B cell (primary cell): ENCODE measurements around the gene TET1. TPM values are rescaled to one million over a fixed set of nuclear protein-coding genes. Genes with fewer than 3 reads are reported as not detected.

Experiments
- ATAC-seq: fragments of 200-7000 bp; cut with Tn5 transposase; one replicate; pipeline ENCODE4 v1.10.0; 2021; ENCODE audit warnings: low read depth, mild to moderate bottlenecking, moderate number of reproducible peaks, moderate library complexity
- CTCF ChIA-PET: fragments of 350-600 bp; sonication (Branson Sonifier 250); formaldehyde crosslinking; loops from one replicate; lab custom pipeline; 2021; ENCODE audit warnings: antibody characterized with exemption, inconsistent platforms; lab: Charles Lee
- POLR2A ChIA-PET: fragments of 350-600 bp; sonication (Branson Sonifier 250); formaldehyde crosslinking; loops from one replicate; lab custom pipeline; 2021; ENCODE audit warnings: antibody characterized with exemption; lab: Charles Lee
- DNase-seq: peaks from one replicate; pipeline ENCODE4 v3.0.0; 2013
- H2AFZ ChIP-seq: 2 replicates; pipeline ENCODE4 v1.6.1; 2012; ENCODE audit warnings: mild to moderate bottlenecking, low read depth, low read length; ENCODE audit not compliant: insufficient read depth, poor library complexity, severe bottlenecking
- H3K27ac ChIP-seq, 2 donors: 1 replicate in 1 of 2; 2 replicates in 1 of 2; pipeline ENCODE4 v1.5.1; 2012 to 2013; ENCODE audit warnings: low read length in 2 of 2, mild to moderate bottlenecking in 2 of 2, moderate library complexity in 1 of 2
- H3K27me3 ChIP-seq, 4 experiments: fragments of 200-600 bp in 1 of 4; sonication (generic) in 1 of 4; replicated peaks in 1 of 4; 1 replicate in 2 of 4; 2 replicates in 2 of 4; pipeline versions ENCODE4 v1.6.1 to v1.7.0; 2013 to 2016; ENCODE audit warnings: low read length in 3 of 4, mild to moderate bottlenecking in 2 of 4, mixed read lengths in 1 of 4, moderate library complexity in 1 of 4; ENCODE audit not compliant: insufficient read depth in 4 of 4, control insufficient read depth in 3 of 4; ENCODE audit errors: control extremely low read depth in 1 of 4
- H3K36me3 ChIP-seq, 2 experiments: replicated peaks in 1 of 2; 1 replicate in 1 of 2; 2 replicates in 1 of 2; pipeline versions ENCODE4 v1.6.1 to v1.7.1; 2013; ENCODE audit warnings: low read length in 1 of 2; ENCODE audit not compliant: insufficient read depth in 2 of 2, control insufficient read depth in 1 of 2; ENCODE audit errors: control extremely low read depth in 1 of 2, extremely low read depth in 1 of 2
- H3K4me1 ChIP-seq, 2 donors: fragments of 200-600 bp in 1 of 2; sonication (generic) in 1 of 2; 1 replicate in 1 of 2; 2 replicates in 1 of 2; pipeline versions ENCODE4 v1.5.1 to v1.6.1; 2013 to 2017; ENCODE audit warnings: low read length in 2 of 2; ENCODE audit not compliant: control insufficient read depth in 2 of 2, insufficient read depth in 2 of 2
- H3K4me2 ChIP-seq: replicated peaks from 2 replicates; pipeline ENCODE3; 2012; ENCODE audit warnings: mild to moderate bottlenecking, low read depth, low read length; ENCODE audit not compliant: poor library complexity, severe bottlenecking
- H3K4me3 ChIP-seq, 5 experiments: fragments of 200-600 bp in 1 of 5; sonication (generic) in 1 of 5; 1 replicate in 3 of 5; 2 replicates in 2 of 5; pipeline versions ENCODE4 v1.5.1 to v1.7.0; 2011 to 2016; ENCODE audit warnings: low read length in 4 of 5, mild to moderate bottlenecking in 4 of 5, low read depth in 2 of 5, control low read depth in 1 of 5, moderate library complexity in 1 of 5; ENCODE audit not compliant: insufficient read depth in 1 of 5; ENCODE audit errors: control extremely low read depth in 1 of 5, extremely low read depth in 1 of 5
- H3K79me2 ChIP-seq: fragments of 200-600 bp; sonication (generic); one replicate; pipeline ENCODE4 v1.6.0; 2016; ENCODE audit warnings: low read length; ENCODE audit not compliant: control insufficient read depth, insufficient read depth
- H3K9ac ChIP-seq: fragments of 200-600 bp; sonication (generic); 2 replicates; pipeline ENCODE4 v1.6.1; 2017; ENCODE audit warnings: mild to moderate bottlenecking, low read length, moderate library complexity
- H3K9me3 ChIP-seq, 3 donors: one replicate each; pipeline versions ENCODE4 v1.6.1 to v1.7.1; 2013; ENCODE audit warnings: low read length in 2 of 3; ENCODE audit not compliant: control insufficient read depth in 2 of 3, insufficient read depth in 1 of 3; ENCODE audit errors: control extremely low read depth in 1 of 3
- H4K20me1 ChIP-seq: 2 replicates; pipeline ENCODE4 v1.6.0; 2012; ENCODE audit warnings: mild to moderate bottlenecking, low read length; ENCODE audit not compliant: insufficient read depth, control insufficient read depth, poor library complexity, severe bottlenecking
- H3K27ac Mint-ChIP-seq: one replicate; pipeline ENCODE4 v1.8.0; 2021; ENCODE audit warnings: mixed read lengths
- H3K27me3 Mint-ChIP-seq: one replicate; pipeline ENCODE4 v1.8.0; 2021; ENCODE audit warnings: mixed read lengths
- H3K4me1 Mint-ChIP-seq: one replicate; pipeline ENCODE4 v1.8.0; 2021; ENCODE audit warnings: mixed read lengths
- H3K4me3 Mint-ChIP-seq: one replicate; pipeline ENCODE4 v1.8.0; 2021; ENCODE audit warnings: mixed read lengths
- H3K9me3 Mint-ChIP-seq: one replicate; pipeline ENCODE4 v1.8.0; 2022; ENCODE audit warnings: mixed read lengths; ENCODE audit not compliant: insufficient read depth
- CTCF ChIP-seq: fragments of 200-600 bp; IDR thresholded peaks from one replicate; pipeline ENCODE4 v1.8.0; 2022; ENCODE audit warnings: antibody characterized with exemption, mild to moderate bottlenecking
- EZH2 ChIP-seq: IDR thresholded peaks from 2 replicates; pipeline ENCODE4 v1.6.1; 2012; ENCODE audit warnings: borderline replicate concordance, low read depth, mild to moderate bottlenecking, moderate library complexity, low read length; ENCODE audit not compliant: insufficient read depth, poor library complexity, severe bottlenecking
- WGBS: methylation state at CpG from one replicate; pipeline ENCODE4 v1.1.5; 2013; ENCODE audit warnings: missing lambda C conversion rate; ENCODE audit not compliant: insufficient coverage; 5-methylcytosine and 5-hydroxymethylcytosine counted together
- intact Hi-C: fragments of 100-400 bp; cut with micrococcal nuclease; formaldehyde crosslinking; loops from one replicate; pipeline ENCODE4 v1.10.0; 2022
- polyA plus RNA-seq: library from polyadenylated mRNA; depleted of rRNA; stranded (reverse); fragments of >200 nt; gene quantifications from 2 replicates; pipeline ENCODE4 v1.2.3, GENCODE V29; 2012
- total RNA-seq, 2 donors: library from RNA; stranded (reverse); fragments of 120-200 nt in 1 of 2; gene quantifications; 1 replicate in 1 of 2; 2 replicates in 1 of 2; pipeline versions ENCODE4 v1.2.3 to v1.2.4, GENCODE V29; 2013 to 2022

Gene TET1
- total and polyA plus RNA-seq, 2 donors (not counting 1 experiment from before 2014, with no cell fraction given), result 0.30 to 1.4 TPM

DNA sequence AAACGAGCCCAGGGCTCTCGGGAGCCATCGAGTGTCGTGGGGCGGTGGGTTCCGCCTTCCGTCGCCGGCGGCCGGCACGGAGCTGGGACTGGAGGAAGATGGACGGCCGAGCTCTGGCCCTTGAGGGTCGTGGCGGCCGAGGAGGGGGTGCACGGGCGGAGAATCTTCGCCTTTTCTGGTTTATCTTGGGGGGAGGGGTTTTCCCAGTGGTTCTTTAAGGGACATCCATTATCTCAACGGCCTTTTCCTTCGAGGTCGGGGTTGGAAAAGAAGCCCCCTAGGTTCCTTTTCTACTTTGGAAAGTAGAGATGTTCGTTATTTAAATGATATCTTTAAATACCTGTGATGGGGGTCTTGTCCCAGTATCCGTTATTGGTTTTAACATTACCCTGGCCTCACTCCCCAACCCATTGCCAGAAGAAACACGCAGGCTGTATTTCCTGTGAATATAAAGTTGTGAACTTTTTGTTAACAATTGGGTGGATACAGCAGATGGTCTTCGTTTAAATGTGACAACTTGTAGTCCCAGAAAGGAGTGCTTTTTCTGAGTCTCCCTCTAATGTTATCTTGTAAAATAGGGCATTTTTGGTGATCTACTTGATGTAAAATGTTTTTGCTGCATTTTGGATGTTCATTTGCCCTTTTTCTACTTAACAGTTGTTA is 161.7 kb downstream of the TET1 start:
- Histone ChIP-seq H3K9ac (peak overlapping the region; percentile 91), H3K36me3 (peaks cover 4 to 27% of the 10 kb centered on the region in 2 experiments), H2AFZ (peak overlapping the region; percentile 90), H3K27ac (peak overlapping the region; percentile 81 to 95), H3K4me2 (peak overlapping the region; percentile 82), H3K4me3 (peak overlapping the region; percentile 58 to 96 (median 93)), H3K27me3 (no peaks in the 10 kb centered on the region), H3K79me2 (peaks cover 39% of the 10 kb centered on the region), H3K4me1 (peaks cover 10 to 15% of the 10 kb centered on the region in 2 donors), H4K20me1 (no peaks in the 10 kb centered on the region), H3K9me3 (peaks cover 0 to 8% (median 0%) of the 10 kb centered on the region in 3 donors)
- Mint-ChIP-seq H3K9me3 (no peaks in the 10 kb centered on the region), H3K27me3 (no peaks in the 10 kb centered on the region), H3K27ac (peak overlapping the region; percentile 86), H3K4me3 (peak overlapping the region; percentile 96), H3K4me1 (peaks cover 17% of the 10 kb centered on the region)
- POLR2A ChIA-PET, result interaction anchor here (0.9 to 1.9 kb wide), 2 partner anchors 60 to 390 kb away, joined by 3 to 10 read pairs; partner anchors contain the start of genes HNRNPH3 and PBLD
- under 1% methylated on average over 17 of the region's 27 CpGs for WGBS
- ATAC-seq, result no peak
- CTCF ChIA-PET, result no interaction called here
- intact Hi-C loops, result loop anchor here (1.0 to 10.0 kb wide), 9 partner anchors 105 to 687 kb away; partner anchors contain the start of genes DDX21, DDX50, RUFY2 and STOX1
- DNase-seq, result peak; percentile 14
- TF ChIP-seq CTCF (no peak), EZH2 (no peak)

DNA sequence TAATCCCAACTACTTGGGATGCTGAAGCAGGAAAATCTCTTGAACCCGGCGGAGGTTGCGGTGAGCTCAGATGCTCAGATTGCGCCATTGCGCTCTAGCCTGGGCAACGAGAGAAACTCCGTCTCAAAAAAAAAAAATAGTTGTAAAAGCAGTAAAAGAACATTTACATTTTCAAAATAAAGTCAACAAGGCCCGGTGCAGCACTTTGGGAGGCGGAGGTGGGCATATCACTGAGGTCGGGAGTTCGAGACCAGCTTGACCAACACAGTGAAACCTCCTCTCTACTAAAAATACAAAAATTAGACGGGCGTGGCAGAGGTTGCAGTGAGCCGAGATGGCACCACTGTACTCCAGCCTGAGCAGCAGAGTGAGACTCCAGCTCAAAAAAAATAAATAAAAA is 164.9 kb downstream of the TET1 start:
- no peaks in the 10 kb centered on the region for H3K9me3 Mint-ChIP-seq
- no peak overlapping the region for H3K4me2 ChIP-seq
- H3K4me1 Mint-ChIP-seq, result peaks cover 20% of the 10 kb centered on the region
- no peaks in the 10 kb centered on the region for H3K27me3 Mint-ChIP-seq
- DNase-seq (no peak), ATAC-seq (no peak)
- no peak overlapping the region for H3K27ac ChIP-seq
- no peak overlapping the region for H3K4me3 ChIP-seq
- H3K9ac ChIP-seq, result no peak overlapping the region
- no peak overlapping the region for H2AFZ ChIP-seq
- no peak overlapping the region for H3K4me3 Mint-ChIP-seq
- peaks cover 10 to 15% of the 10 kb centered on the region in 2 donors for H3K4me1 ChIP-seq
- ChIA-PET CTCF (no interaction called here), POLR2A (no interaction called here)
- H3K79me2 ChIP-seq, result peaks cover 70% of the 10 kb centered on the region
- H4K20me1 ChIP-seq, result no peaks in the 10 kb centered on the region
- peaks cover 8 to 47% of the 10 kb centered on the region in 2 experiments for H3K36me3 ChIP-seq
- no peak overlapping the region for H3K27ac Mint-ChIP-seq
- H3K9me3 ChIP-seq, result peaks cover 0 to 2% (median 0%) of the 10 kb centered on the region in 3 donors
- intact Hi-C loops, result loop anchor here (10.0 kb wide), 2 partner anchors 370 to 450 kb away; no protein-coding TSS in a partner anchor
- TF ChIP-seq CTCF, result no peak
- no peak for TF ChIP-seq EZH2
- H3K27me3 ChIP-seq, result no peaks in the 10 kb centered on the region
- 96% methylated on average over 4 of the region's 14 CpGs for WGBS
